Measurements from ENCODE around the gene CREB3L2. TPM values are rescaled to one million over a fixed set of nuclear protein-coding genes. Genes with fewer than 3 reads are reported as not detected.

The CREB3L2 gene
- total and polyA plus RNA-seq, 2 donors (not counting 1 experiment from before 2014, with no cell fraction given) = 39.3 to 63.7 TPM

- Histone ChIP-seq H3K9me3 (ENCODE audit: control insufficient read depth, insufficient read depth, low read depth, low read length) (no peaks in the 10 kb centered on the region), H3K36me3 (ENCODE audit: control insufficient read depth, insufficient read depth, low read length) (no peaks in the 10 kb centered on the region), H3K27me3 (ENCODE audit: control insufficient read depth, insufficient read depth, low read length) (no peaks in the 10 kb centered on the region), H3K9ac (ENCODE audit: insufficient read depth, low read length) (no peak overlapping the region), H3K4me1 (ENCODE audit: control insufficient read depth, extremely low read depth, insufficient read depth, low read length) (peaks cover 41% of the 10 kb centered on the region), H3K4me2 (ENCODE audit: extremely low read depth, insufficient read depth, low read length) (peak overlapping the region; percentile 42), H2AFZ (ENCODE audit: low read length) (no peak overlapping the region), H3K79me2 (ENCODE audit: control insufficient read depth, insufficient read depth, low read length) (peaks cover 75% of the 10 kb centered on the region), H4K20me1 (ENCODE audit: control insufficient read depth, extremely low read depth, insufficient read depth, low read length) (no peaks in the 10 kb centered on the region), H3K4me3 (replicated peaks in 1 of 4; ENCODE audit: control extremely low read depth in 1 of 4, insufficient read depth in 1 of 4, low read depth in 3 of 4, low read length in 4 of 4) (no peak overlapping the region), H3K27ac (ENCODE audit: insufficient read depth, low read length) (peak overlapping the region; percentile 52)
- TF ChIP-seq CTCF (conservative IDR thresholded peaks at IDR 0.05 in 1 of 2, IDR thresholded peaks at IDR 0.05 in 1 of 2; ENCODE audit: low read depth in 1 of 2, low read length in 2 of 2) (no peak), EZH2 (IDR thresholded peaks at IDR 0.05; ENCODE audit: low read length, missing control alignments) (no peak)
- no peak for DNase-seq (ENCODE audit: low read depth in 2 of 2)
Observed at GRCh38 chr7:137936509-137937201, 65.2 kb downstream of the CREB3L2 start.

DNA sequence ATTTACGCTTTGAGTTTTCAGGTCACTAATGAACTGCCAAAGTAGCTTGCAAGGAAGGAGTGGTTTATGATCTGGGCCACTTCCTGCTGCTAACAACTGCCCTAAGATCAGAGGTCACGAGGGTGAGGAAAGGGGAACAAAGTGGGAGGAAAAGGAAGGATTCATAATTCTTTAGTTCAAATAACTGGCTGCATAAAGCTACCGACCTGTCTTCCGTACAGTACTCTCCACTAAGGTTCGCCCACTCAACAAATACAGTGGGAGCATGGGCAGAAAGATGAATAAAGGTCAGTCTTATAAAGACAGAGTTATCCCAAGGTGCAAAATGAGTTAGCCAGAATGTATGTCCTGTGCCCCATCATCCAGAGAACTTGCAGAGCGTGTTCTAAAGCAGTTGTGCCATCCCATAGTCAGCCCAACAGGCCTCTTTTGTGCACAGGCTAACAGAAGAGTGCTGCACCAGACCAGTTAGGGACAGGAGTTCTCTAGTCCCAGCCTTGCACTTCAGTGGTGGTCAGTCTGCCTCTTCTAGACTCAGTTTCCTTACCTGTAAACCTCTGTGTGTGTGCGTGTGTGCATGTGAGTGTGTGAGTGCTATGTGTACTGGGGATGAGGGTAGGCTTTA, 65.9 kb downstream of the CREB3L2 start:
- H3K27ac ChIP-seq (ENCODE audit: insufficient read depth, low read length) = peak overlapping the region; percentile 52

More for the DNA sequence above, 65.9 kb downstream of the CREB3L2 start:
- peaks cover 42% of the 10 kb centered on the region for H3K4me1 ChIP-seq (ENCODE audit: control insufficient read depth, extremely low read depth, insufficient read depth, low read length)
- no peak overlapping the region for H3K4me3 ChIP-seq (replicated peaks in 1 of 4; ENCODE audit: control extremely low read depth in 1 of 4, insufficient read depth in 1 of 4, low read depth in 3 of 4, low read length in 4 of 4)
- H3K27me3 ChIP-seq (ENCODE audit: control insufficient read depth, insufficient read depth, low read length) = no peaks in the 10 kb centered on the region
- peaks cover 74% of the 10 kb centered on the region for H3K79me2 ChIP-seq (ENCODE audit: control insufficient read depth, insufficient read depth, low read length)
- DNase-seq (ENCODE audit: low read depth in 2 of 2) = no peak
- H3K4me2 ChIP-seq (ENCODE audit: extremely low read depth, insufficient read depth, low read length) = peak overlapping the region; percentile 32
- H4K20me1 ChIP-seq (ENCODE audit: control insufficient read depth, extremely low read depth, insufficient read depth, low read length) = no peaks in the 10 kb centered on the region
- H3K9me3 ChIP-seq (ENCODE audit: control insufficient read depth, insufficient read depth, low read depth, low read length) = no peaks in the 10 kb centered on the region
- H2AFZ ChIP-seq (ENCODE audit: low read length) = no peak overlapping the region
- H3K9ac ChIP-seq (ENCODE audit: insufficient read depth, low read length) = no peak overlapping the region
- H3K36me3 ChIP-seq (ENCODE audit: control insufficient read depth, insufficient read depth, low read length) = no peaks in the 10 kb centered on the region
- TF ChIP-seq EZH2 (IDR thresholded peaks at IDR 0.05; ENCODE audit: low read length, missing control alignments) (no peak), CTCF (conservative IDR thresholded peaks at IDR 0.05 in 1 of 2, IDR thresholded peaks at IDR 0.05 in 1 of 2; ENCODE audit: low read depth in 1 of 2, low read length in 2 of 2) (no peak)

All from fibroblast of lung (primary cell).